Measurements from ENCODE around the gene SPAG9. TPM values are rescaled to one million over a fixed set of nuclear protein-coding genes. Genes with fewer than 3 reads are reported as not detected.

SPAG9 gene
- total and polyA plus RNA-seq, 2 experiments from 2014 or later = 13.7 to 45.0 TPM

DNA sequence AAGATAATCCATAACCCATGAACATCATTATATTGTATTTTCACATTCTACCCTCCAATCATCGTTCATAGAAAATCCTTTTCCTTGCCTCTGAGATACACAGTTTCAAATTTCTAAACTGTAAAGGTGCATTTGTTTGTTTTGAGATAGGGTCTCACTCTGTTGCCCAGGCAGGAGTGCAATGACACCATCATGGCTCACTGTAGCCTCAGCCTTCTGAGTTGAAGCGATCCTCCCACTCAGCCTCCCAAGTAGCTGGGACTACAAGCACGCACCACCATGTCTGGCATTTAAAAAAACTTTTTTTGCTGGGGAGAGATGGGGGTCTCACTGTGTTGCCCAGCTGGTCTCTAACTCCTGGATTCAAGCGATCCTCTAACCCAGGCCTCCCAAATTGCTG lies 196.4 kb downstream of the SPAG9 start:
- no peak overlapping the region for H3K4me2 ChIP-seq
- H3K4me1 ChIP-seq (ENCODE audit: insufficient read depth) = peaks cover 7% of the 10 kb centered on the region; the same call in 1 of the 2 replicates
- Mint-ChIP-seq H3K27me3 (ENCODE audit: insufficient read depth, low read depth, poor library complexity) (peaks cover 18% of the 10 kb centered on the region), H3K4me1 (peaks cover 32% of the 10 kb centered on the region), H3K36me3 (ENCODE audit: low read depth) (no peaks in the 10 kb centered on the region), H3K27ac (no peak overlapping the region), H3K9me3 (no peaks in the 10 kb centered on the region), H3K4me3 (no peak overlapping the region)
- no peak for ATAC-seq
- no peak for TF ChIP-seq ZNF114 (CRISPR knock-in tag; IDR thresholded peaks at IDR 0.05)
- no peak for DNase-seq (ENCODE audit: low spot score)
- no peaks in the 10 kb centered on the region for H3K9me2 ChIP-seq (ENCODE audit: insufficient read depth)
- H3K27me3 ChIP-seq (ENCODE audit: insufficient read depth) = no peaks in the 10 kb centered on the region
- no peaks in the 10 kb centered on the region for H3F3A ChIP-seq (replicated peaks; ENCODE audit: low read depth)
- no peaks in the 10 kb centered on the region for H3K36me3 ChIP-seq (ENCODE audit: insufficient read depth)
- H3K79me2 ChIP-seq (replicated peaks; ENCODE audit: insufficient read depth) = no peaks in the 10 kb centered on the region
- H3K27ac ChIP-seq (ENCODE audit: low read depth) = no peak overlapping the region
- H3K4me3 ChIP-seq = no peak overlapping the region
- no peaks in the 10 kb centered on the region for H4K20me1 ChIP-seq (replicated peaks; ENCODE audit: insufficient read depth)
- no peak overlapping the region for H2AFZ ChIP-seq

DNA sequence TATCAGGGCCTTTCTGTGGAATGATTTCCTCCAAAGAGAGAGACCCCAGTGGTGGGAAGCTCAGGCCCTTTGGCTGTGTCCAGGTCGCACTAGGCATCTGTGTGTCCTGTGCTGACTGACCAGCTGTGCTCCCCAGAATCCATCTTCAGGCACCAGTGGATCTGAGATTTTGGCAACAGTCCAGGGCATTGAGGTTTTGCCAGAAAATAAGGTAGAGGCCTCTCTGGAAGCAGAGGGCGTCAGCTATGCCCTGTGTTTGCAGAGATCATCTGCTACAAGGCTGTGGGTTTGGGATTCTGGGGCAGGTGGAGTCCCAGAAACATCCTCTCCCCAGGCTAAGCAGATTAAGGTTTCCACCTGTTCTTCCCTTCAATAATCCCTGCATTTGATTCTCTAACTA lies 197.1 kb downstream of the SPAG9 start:
- no peak overlapping the region for H3K4me2 ChIP-seq
- peaks cover 16% of the 10 kb centered on the region for H3K27me3 Mint-ChIP-seq (ENCODE audit: insufficient read depth, low read depth, poor library complexity)
- no peaks in the 10 kb centered on the region for H3K36me3 Mint-ChIP-seq (ENCODE audit: low read depth)
- H3K36me3 ChIP-seq (ENCODE audit: insufficient read depth) = no peaks in the 10 kb centered on the region
- H4K20me1 ChIP-seq (replicated peaks; ENCODE audit: insufficient read depth) = no peaks in the 10 kb centered on the region
- peaks cover 36% of the 10 kb centered on the region for H3K4me1 Mint-ChIP-seq
- ATAC-seq (no peak), DNase-seq (ENCODE audit: low spot score) (no peak)
- TF ChIP-seq JUNB (IDR thresholded peaks at IDR 0.05; ENCODE audit: unreplicated experiment) (no peak), NANOG (IDR thresholded peaks at IDR 0.05; ENCODE audit: borderline replicate concordance) (no peak)
- TF ChIP-seq, protein P1, sequence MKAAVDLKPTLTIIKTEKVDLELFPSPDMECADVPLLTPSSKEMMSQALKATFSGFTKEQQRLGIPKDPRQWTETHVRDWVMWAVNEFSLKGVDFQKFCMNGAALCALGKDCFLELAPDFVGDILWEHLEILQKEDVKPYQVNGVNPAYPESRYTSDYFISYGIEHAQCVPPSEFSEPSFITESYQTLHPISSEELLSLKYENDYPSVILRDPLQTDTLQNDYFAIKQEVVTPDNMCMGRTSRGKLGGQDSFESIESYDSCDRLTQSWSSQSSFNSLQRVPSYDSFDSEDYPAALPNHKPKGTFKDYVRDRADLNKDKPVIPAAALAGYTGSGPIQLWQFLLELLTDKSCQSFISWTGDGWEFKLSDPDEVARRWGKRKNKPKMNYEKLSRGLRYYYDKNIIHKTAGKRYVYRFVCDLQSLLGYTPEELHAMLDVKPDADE (IDR thresholded peaks at IDR 0.05) = no peak
- no peak overlapping the region for H3K27ac Mint-ChIP-seq
- no peaks in the 10 kb centered on the region for H3K79me2 ChIP-seq (replicated peaks; ENCODE audit: insufficient read depth)
- H3K9me3 Mint-ChIP-seq = no peaks in the 10 kb centered on the region
- no peaks in the 10 kb centered on the region for H3F3A ChIP-seq (replicated peaks; ENCODE audit: low read depth)
- no peaks in the 10 kb centered on the region for H3K27me3 ChIP-seq (ENCODE audit: insufficient read depth)
- no peak overlapping the region; the same call in 1 of the 2 replicates for H2AFZ ChIP-seq
- H3K9me2 ChIP-seq (ENCODE audit: insufficient read depth) = no peaks in the 10 kb centered on the region
- H3K4me1 ChIP-seq (ENCODE audit: insufficient read depth) = peaks cover 7% of the 10 kb centered on the region; the same call in 1 of the 2 replicates
- no peak overlapping the region for H3K4me3 ChIP-seq
- no peak overlapping the region for H3K27ac ChIP-seq (ENCODE audit: low read depth)
- no peak overlapping the region for H3K4me3 Mint-ChIP-seq

DNA sequence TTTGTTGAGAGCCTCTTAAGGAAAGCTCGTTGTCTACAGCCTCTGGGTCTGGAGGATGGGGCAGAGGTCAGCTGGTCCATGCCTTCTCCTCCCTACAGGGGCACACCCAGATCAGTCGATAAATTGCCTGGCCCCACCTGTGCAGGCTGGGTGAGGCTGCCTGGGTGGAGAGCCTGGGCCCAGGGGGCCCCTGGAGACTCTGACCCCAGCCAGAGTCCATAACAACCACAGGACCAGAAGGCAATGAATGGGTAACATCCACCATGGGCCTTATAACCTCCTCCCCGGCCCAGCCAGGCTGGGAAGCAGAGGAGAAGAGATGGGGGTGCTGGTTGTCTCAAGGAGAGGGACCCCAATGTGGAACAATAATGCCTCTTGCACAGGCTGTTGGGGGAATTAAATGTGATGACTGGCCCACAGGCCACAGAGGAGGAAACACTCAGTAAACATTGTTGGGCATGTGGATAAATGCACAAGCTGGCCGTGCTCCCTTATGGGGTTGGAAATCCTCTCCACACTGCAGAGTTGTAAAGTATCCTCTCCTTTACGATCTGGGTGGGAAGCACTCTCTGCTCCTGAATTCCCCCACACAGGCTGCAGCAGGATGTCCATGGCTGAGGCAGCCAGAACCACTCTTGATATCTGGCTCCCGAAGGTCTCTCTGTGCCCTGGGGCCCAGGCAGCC lies 197.8 kb downstream of the SPAG9 start:
- Mint-ChIP-seq H3K27ac (no peak overlapping the region), H3K4me1 (peaks cover 43% of the 10 kb centered on the region), H3K9me3 (no peaks in the 10 kb centered on the region), H3K27me3 (ENCODE audit: insufficient read depth, low read depth, poor library complexity) (peaks cover 12% of the 10 kb centered on the region), H3K4me3 (no peak overlapping the region), H3K36me3 (ENCODE audit: low read depth) (no peaks in the 10 kb centered on the region)
- H3K27ac ChIP-seq (ENCODE audit: low read depth) = no peak overlapping the region
- no peaks in the 10 kb centered on the region for H3K9me2 ChIP-seq (ENCODE audit: insufficient read depth)
- no peak overlapping the region for H3K4me3 ChIP-seq
- DNase-seq (ENCODE audit: low spot score) (no peak), ATAC-seq (no peak)
- no peaks in the 10 kb centered on the region for H4K20me1 ChIP-seq (replicated peaks; ENCODE audit: insufficient read depth)
- H3K79me2 ChIP-seq (replicated peaks; ENCODE audit: insufficient read depth) = no peaks in the 10 kb centered on the region
- H3K4me2 ChIP-seq = no peak overlapping the region
- no peaks in the 10 kb centered on the region for H3F3A ChIP-seq (replicated peaks; ENCODE audit: low read depth)
- H2AFZ ChIP-seq = no peak overlapping the region
- no peaks in the 10 kb centered on the region for H3K27me3 ChIP-seq (ENCODE audit: insufficient read depth)
- peaks cover 7% of the 10 kb centered on the region; the same call in 1 of the 2 replicates for H3K4me1 ChIP-seq (ENCODE audit: insufficient read depth)
- no peaks in the 10 kb centered on the region for H3K36me3 ChIP-seq (ENCODE audit: insufficient read depth)
- no peak for TF ChIP-seq JUNB (IDR thresholded peaks at IDR 0.05; ENCODE audit: unreplicated experiment)
- TF ChIP-seq ZNF331 (CRISPR knock-in tag; IDR thresholded peaks at IDR 0.05; ENCODE audit: low read depth) = no peak
- no peak for TF ChIP-seq CREB1 (CRISPR knock-in tag; IDR thresholded peaks at IDR 0.05; ENCODE audit: low read depth)
- TF ChIP-seq, protein P2, sequence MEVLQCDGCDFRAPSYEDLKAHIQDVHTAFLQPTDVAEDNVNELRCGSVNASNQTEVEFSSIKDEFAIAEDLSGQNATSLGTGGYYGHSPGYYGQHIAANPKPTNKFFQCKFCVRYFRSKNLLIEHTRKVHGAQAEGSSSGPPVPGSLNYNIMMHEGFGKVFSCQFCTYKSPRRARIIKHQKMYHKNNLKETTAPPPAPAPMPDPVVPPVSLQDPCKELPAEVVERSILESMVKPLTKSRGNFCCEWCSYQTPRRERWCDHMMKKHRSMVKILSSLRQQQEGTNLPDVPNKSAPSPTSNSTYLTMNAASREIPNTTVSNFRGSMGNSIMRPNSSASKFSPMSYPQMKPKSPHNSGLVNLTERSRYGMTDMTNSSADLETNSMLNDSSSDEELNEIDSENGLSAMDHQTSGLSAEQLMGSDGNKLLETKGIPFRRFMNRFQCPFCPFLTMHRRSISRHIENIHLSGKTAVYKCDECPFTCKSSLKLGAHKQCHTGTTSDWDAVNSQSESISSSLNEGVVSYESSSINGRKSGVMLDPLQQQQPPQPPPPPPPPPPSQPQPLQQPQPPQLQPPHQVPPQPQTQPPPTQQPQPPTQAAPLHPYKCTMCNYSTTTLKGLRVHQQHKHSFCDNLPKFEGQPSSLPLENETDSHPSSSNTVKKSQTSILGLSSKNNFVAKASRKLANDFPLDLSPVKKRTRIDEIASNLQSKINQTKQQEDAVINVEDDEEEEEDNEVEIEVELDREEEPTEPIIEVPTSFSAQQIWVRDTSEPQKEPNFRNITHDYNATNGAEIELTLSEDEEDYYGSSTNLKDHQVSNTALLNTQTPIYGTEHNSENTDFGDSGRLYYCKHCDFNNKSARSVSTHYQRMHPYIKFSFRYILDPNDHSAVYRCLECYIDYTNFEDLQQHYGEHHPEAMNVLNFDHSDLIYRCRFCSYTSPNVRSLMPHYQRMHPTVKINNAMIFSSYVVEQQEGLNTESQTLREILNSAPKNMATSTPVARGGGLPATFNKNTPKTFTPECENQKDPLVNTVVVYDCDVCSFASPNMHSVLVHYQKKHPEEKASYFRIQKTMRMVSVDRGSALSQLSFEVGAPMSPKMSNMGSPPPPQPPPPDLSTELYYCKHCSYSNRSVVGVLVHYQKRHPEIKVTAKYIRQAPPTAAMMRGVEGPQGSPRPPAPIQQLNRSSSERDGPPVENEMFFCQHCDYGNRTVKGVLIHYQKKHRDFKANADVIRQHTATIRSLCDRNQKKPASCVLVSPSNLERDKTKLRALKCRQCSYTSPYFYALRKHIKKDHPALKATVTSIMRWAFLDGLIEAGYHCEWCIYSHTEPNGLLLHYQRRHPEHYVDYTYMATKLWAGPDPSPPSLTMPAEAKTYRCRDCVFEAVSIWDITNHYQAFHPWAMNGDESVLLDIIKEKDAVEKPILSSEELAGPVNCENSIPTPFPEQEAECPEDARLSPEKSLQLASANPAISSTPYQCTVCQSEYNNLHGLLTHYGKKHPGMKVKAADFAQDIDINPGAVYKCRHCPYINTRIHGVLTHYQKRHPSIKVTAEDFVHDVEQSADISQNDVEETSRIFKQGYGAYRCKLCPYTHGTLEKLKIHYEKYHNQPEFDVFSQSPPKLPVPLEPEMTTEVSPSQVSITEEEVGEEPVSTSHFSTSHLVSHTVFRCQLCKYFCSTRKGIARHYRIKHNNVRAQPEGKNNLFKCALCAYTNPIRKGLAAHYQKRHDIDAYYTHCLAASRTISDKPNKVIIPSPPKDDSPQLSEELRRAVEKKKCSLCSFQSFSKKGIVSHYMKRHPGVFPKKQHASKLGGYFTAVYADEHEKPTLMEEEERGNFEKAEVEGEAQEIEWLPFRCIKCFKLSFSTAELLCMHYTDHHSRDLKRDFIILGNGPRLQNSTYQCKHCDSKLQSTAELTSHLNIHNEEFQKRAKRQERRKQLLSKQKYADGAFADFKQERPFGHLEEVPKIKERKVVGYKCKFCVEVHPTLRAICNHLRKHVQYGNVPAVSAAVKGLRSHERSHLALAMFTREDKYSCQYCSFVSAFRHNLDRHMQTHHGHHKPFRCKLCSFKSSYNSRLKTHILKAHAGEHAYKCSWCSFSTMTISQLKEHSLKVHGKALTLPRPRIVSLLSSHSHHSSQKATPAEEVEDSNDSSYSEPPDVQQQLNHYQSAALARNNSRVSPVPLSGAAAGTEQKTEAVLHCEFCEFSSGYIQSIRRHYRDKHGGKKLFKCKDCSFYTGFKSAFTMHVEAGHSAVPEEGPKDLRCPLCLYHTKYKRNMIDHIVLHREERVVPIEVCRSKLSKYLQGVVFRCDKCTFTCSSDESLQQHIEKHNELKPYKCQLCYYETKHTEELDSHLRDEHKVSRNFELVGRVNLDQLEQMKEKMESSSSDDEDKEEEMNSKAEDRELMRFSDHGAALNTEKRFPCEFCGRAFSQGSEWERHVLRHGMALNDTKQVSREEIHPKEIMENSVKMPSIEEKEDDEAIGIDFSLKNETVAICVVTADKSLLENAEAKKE (CRISPR knock-in tag; IDR thresholded peaks at IDR 0.05) = no peak
